ENCODE results near the gene MYOG.

MYOG gene

DNA sequence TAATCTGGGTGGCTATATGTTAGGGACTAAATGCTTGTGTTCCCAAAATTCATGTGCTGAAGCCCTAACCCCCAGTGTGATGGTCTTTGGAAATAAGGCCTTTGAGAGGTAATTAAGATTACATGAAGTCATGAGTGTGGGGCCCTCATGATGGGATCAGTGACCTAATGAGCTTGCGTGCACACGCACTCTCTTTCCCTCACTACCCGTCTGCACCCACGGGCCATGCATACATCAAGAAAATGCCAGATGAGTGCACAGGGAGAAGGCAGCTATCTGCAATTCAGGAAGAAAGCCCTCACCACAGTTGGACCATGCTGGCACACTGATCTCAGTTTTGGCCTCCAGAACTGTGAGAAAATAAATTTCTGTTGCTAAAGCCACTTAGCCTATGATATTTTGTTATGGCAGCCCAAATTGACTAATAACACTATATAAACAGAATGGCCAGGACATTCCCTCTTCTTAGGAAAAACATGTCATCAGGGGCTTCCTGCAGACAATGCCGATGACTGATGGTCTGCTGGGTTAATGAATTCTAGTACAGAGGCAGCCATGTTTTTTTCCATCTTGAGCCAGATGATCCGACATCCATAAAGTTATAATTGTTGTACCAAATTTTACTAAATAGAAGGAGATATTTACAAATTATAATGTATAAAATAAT lies 18.1 kb upstream of the MYOG start:
- no peak for TF ChIP-seq CTCF (IDR thresholded peaks at IDR 0.05; ENCODE audit: low read depth, low read length)
- no peak overlapping the region for H3K4me3 ChIP-seq (replicated peaks in 1 of 2; ENCODE audit: low read depth in 2 of 2, low read length in 2 of 2)
- DNase-seq (ENCODE audit: low read depth in 2 of 2) = no peak

- no peak overlapping the region for H3K4me3 ChIP-seq (replicated peaks in 1 of 2; ENCODE audit: low read depth in 2 of 2, low read length in 2 of 2)
- DNase-seq (ENCODE audit: low read depth in 2 of 2) = no peak
- no peak for TF ChIP-seq CTCF (IDR thresholded peaks at IDR 0.05; ENCODE audit: low read depth, low read length)
Measured at GRCh38 chr1:203103216-203103615, 17.4 kb upstream of the MYOG start.

DNA sequence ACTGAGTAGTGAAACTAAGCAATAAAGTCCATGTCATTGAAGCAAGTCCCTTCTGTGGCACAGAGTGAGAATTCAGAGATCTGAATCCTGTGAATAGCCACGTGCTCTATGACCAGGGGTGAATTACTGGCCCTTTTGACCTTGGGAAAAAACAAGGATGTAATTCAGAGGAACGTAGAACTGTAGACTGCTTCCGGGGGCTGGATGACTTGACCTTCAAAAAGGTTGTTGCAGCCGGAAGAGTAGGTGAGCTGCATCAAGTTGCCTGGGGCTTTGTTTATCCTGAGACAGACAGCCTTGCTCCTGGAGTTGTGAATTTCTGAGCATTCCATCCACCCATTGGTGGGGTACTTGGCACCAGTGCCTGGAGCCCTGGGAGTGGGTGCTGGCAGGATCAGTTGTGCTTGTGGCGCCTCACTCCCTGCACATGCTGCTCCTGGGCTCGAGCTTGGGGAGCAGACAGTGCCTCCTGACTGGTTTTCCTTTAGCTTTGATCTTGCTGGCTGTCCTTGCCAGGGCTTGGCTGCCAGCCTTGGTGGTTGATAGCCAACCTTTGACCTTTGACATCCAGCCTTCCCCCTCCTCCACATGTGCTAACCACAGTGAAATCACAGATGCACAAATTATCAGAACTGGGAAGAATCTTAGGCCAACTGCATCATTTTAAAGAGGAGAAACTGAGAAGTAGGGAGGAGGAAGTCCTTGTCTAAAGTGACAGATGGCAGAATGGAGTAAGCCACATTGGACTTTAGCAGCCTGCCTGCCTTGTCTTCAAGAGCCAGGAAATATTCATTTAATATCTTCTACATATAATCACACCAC lies 16.2 kb upstream of the MYOG start:
- DNase-seq (ENCODE audit: low read depth in 2 of 2) = no peak
- TF ChIP-seq CTCF (IDR thresholded peaks at IDR 0.05; ENCODE audit: low read depth, low read length) = no peak
- no peak overlapping the region for H3K4me3 ChIP-seq (replicated peaks in 1 of 2; ENCODE audit: low read depth in 2 of 2, low read length in 2 of 2)

DNA sequence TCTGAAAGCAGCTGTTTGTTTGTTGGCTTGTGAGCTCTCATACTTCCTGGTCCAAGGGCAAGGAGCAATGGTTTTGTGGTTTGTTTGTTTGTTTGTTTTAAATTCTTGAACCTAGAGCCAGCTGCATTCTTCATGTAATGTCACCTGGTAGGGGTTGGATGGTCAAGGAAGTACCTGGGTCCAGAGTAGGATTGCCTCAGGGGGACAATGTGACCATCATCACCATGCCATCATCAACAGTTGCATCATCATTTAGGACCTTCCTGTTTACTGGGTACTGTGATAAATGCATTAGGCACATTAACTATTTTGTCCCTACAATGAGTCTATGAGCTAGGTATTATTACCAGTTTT lies 14.7 kb upstream of the MYOG start:
- no peak for DNase-seq (ENCODE audit: low read depth in 2 of 2)
- H3K4me3 ChIP-seq (replicated peaks in 1 of 2; ENCODE audit: low read depth in 2 of 2, low read length in 2 of 2) = no peak overlapping the region
- no peak for TF ChIP-seq CTCF (IDR thresholded peaks at IDR 0.05; ENCODE audit: low read depth, low read length)

GRCh38 chr1:203099805-203100515 lies 14.1 kb upstream of the MYOG start:
- no peak overlapping the region for H3K4me3 ChIP-seq (replicated peaks in 1 of 2; ENCODE audit: low read depth in 2 of 2, low read length in 2 of 2)
- no peak for DNase-seq (ENCODE audit: low read depth in 2 of 2)
- TF ChIP-seq CTCF (IDR thresholded peaks at IDR 0.05; ENCODE audit: low read depth, low read length) = no peak

DNA sequence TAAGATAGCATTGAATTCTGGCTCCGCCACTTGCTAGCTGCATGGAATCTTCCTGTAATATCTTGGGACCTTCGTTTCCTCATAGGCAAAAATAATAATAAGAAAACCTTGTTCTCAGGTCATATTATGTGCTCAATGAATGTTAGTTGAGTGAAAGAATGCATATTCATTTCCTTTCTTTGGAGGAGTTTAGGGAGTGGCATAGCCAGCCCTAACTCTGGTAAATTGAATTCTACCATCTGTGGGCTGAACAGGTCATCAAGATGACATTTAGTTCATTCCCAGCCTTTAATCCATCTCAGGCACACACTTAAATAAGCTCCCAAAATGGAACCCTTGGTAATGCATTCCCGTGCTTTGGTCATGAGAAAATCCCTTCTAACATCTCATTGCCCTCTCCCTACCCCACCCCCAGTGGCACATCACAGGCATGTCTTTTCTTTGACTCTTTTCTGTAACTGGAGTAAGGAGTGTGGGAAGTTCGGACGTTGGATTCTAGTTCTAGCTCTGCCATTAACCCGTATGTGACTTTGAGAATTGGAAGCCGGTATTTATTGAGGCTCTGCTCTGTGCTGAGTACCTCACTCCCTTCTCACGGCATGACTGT lies 13.2 kb upstream of the MYOG start:
- no peak for DNase-seq (ENCODE audit: low read depth in 2 of 2)
- TF ChIP-seq CTCF (IDR thresholded peaks at IDR 0.05; ENCODE audit: low read depth, low read length) = no peak
- H3K4me3 ChIP-seq (replicated peaks in 1 of 2; ENCODE audit: low read depth in 2 of 2, low read length in 2 of 2) = no peak overlapping the region
